ENCODE data around the gene MALSU1.

The MALSU1 gene

DNA sequence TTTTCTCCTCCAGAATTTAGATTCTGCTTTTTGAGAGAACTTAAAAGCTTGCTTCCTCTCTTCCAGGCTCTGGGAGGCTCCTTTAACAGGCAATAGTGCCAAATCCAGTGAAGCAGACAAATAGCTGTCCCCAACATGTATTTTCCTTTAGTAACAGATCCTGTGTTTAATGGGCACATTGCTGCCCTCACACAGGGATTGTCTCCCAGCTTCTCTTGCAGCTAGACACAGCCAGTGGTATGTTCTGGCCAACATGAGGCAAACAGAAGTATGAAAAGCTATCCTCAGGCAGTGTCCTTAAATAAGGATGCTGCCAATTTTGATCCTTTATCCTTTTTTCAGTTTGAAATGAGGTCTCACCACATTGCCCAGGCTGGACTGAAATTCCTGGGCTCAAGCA is 38.2 kb downstream of the MALSU1 start:
- DNase-seq = no peak

DNA sequence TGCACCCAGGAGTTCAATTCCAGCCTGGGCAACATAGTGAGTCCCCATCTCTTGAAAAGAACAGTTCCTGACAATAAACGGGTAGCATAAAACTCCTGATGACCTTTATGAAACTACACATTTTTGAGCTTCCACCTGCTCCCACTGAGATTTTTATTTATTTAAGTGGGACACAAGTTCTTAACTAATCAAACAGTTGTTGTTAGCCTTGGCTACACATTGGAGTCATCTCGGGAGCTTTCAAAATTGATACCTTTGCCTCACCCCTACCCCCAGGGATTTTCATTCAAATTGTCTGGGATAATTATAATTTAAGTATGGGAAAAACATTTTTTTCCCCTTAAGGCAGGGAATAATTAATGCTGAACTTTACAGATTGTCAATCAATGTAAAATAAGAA is 39.3 kb downstream of the MALSU1 start:
- no peak for DNase-seq

DNA sequence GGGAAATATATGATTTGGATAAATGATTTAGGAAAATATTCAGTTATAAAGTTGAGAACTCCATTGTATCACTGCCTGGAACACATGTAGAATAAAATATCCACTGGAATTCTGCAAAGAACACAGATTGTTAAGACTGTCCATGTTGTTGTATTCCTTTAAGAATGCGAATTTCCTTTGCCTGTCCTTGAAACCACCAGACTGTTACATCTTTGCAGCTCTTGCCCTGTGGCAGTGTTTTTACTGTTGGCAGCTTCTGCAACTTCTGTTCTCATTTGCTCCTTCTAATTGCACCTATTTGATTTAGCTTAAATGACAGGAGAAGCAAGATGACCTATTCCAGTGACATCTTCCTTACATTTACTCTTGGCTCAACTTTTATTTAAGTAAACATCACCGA is 39.7 kb downstream of the MALSU1 start:
- DNase-seq = no peak

DNA sequence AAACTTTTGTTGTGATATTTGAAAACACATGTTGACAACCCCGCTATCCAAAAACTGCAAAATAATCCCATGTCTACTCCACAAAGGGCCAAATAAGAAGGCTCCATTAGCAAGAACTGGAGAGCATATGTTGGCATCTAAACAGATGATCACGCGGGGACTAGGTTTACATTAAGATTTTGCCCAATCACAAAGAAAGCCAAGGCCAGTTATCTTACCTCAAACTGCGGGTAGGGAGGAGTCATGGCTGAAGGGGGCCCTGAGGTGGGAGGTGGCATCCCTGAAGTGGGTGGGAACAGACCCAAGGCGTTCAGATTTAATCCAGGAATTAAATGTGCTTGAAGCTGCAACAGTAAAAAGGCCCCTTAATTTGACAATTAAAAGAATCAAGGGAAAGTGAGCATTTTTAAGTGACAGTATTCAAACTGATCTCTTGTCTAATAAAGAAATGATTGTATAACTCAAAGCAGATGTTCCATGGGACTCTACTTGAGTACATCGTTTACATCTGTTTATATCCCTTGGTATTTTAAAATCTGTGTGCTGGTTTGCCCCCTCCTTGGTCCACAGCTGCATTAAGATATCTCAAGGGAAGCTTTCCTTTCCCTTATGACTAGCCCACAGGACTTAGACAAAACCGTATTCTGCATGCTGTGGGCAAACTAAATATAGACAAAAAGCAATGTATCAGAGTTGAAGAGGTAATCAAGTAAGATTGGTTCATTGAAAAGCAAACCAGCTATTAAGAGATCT is 42.9 kb downstream of the MALSU1 start:
- DNase-seq = no peak

DNA sequence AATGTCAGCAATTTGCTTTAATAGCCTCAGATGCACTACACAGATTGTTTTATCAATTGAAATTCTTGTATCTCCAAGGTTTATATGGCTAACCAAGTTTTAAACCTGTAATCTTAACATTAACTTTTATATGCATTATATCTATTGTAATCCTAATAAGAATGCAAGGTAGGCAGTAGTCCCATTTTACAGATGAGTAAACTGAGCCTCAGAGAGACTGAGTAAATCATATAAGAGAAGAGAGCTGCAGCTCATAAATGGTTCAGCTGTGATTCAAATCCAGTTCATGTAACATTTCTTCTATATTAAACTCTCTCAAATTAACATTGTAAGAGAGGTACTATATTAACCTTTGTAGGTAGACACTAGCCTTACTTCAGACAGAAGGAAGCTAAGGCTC is 44.0 kb downstream of the MALSU1 start:
- no peak for DNase-seq

DNA sequence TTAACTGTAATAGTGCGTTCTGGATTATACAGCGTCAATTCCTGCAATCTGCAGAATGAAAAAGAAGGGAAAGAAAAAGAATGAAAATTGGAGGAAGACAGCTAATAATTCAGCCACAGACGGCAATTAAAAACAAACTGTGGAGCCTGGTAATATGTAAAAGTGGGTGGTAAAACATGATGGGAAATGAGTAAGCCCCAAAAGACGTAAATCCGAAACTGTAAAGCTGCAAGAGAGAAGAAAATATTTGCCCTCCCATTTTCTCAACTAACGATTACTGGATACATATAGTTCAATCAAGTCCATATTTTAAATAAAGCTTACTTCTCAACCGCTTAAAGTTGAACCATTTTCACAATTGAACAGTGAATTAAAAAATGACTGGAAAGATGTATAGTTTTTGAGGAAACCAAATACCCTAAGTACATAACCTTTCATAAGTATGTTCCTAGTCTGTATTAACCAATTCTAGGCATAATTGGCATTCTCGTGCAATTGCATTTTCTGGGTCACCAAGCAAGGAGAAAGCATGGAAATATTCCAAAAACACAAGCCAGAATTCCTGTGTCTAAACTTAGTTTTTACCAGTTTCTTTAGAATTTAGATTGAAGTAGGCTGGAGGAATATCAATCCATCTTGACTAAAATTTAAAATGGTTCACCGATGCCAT is 44.8 kb downstream of the MALSU1 start:
- no peak for DNase-seq

DNA sequence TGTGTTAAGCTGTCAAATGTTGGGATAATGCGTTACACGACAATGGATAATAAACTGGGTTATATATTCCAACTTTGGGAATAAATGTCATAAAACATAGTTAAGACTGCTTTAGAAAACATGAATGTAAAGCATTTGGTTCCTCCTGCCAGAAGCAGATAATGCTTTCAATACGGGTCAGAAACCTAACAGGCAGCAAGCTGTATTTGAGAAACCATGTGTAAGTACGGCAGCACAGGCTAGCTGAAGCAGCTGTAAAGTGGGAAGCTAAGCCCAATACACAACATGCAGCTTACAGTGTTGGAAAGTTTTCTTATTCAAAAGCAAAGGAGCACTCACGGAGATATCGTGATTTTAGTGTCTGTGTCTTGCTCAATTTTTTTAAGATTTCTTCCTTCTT is 46.5 kb downstream of the MALSU1 start:
- no peak for DNase-seq

DNA sequence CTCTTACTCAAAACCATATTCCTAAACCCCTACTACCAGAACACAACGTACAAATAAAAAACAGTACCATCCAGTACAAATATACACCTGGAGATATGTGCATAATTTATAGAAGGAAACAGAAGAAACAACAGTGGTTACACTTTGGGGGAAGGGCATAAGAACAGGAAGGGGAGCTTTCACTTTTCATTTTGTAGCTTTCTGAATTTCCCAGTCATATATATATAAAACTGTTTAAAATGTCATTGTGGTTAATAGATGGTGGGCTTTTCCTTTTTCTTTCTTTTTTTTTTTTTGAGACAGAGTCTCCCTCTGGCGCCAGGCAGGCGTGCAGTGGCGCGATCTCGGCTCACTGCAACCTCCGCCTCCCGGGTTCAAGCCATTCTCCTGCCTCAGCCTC is 47.2 kb downstream of the MALSU1 start:
- DNase-seq = no peak

DNA sequence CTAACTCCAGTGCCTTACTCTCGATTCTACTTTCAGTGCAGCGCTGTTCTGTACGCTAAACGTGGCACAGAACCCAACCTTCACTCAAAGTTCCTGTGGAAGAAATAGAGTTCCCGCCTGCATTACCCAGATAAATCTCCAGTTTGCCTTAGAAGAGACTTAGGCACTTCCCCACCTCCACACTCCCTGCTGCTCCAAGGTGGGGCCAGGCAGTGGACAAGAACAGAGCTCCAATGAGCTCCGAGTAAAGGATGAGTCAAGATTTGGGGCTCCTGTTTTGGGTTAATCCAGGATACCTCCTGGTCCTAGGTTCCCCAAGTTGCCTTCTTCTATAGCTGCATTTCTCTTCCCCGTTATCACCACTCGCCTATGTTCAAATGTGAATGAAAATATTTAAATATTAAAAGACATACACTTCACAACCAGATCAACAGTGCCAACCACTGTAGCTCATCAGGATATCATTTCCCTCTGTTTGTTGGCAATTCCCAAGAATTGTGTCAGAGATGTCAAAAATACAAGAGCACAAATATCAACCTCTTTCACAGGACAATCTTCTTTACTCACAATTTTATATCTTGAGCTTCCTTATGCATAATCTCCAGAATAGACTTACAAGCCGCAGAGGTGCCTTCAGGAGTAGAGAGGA is 48.0 kb downstream of the MALSU1 start:
- no peak for DNase-seq

DNA sequence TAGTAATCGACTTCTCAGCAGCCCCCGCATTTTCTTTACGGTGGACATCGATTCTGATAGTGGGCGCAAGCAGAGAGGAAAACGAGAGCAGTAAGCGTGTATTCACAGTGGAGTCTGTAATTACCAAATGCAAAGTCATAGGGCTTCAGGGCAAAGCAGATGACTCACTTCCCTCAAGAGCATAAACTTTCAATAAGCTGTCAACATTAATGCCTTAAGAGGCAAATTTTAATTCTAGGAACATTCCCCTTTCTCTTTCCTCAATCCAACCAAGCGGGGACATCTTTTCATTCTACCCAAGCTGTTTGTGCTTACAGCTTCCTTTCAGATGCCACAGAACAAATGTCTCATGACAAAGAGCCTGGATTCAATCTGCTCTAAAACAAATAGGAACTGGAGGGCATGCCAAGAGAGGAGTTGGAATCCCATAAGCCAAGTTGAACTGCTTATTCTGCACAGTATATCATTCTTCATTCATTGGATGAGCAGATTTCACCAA is 48.6 kb downstream of the MALSU1 start:
- DNase-seq = no peak

DNA sequence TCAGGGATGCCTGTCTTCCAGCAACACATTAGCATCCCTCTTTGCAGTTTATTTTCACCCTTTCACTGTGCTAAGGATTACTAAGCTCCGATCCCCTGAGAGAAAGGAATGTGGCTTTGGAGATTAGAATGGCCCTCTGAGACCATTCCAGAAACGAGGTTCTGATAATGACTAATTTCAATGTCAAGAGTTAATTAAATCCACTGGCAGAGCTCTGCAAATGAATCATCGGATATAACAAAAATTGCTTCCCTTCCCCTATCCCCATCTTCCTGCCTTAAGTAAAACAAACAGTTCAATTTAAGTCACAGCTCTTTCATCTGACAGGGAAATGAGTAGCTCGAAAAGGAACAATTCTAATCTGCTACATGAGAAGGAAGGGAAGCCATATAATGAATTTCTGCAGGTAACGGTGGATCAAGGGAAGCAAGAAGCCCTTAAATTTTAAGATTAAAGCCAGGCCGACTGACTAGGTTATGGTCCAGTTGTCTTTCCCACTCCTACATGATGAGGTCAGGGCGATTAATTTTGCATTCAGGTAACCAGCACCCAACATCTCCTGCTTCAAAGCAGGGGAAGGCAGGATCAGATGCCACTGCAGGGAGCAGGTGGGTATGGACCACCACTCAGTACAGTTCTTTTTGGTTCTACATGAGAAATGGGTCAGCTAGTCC is 50.5 kb downstream of the MALSU1 start:
- no peak for DNase-seq

DNA sequence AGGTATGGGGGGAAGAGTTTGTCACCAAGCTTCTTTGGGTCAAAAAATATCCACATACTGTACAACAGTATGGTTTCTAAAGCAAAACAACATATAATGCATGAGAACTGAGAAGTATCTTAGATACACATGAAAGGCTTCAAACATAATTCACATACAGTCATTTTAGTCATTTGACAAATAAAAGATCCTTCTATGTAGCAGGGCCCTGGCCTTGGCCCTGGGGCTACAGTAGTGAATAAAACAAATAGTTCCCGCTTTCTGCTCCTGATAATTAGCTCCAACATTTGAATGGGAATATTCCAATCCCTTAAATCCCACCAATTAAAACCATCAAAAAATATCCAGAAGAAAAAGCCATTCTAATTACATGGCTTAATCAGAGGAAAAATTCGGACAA is 51.3 kb downstream of the MALSU1 start:
- no peak for DNase-seq

DNA sequence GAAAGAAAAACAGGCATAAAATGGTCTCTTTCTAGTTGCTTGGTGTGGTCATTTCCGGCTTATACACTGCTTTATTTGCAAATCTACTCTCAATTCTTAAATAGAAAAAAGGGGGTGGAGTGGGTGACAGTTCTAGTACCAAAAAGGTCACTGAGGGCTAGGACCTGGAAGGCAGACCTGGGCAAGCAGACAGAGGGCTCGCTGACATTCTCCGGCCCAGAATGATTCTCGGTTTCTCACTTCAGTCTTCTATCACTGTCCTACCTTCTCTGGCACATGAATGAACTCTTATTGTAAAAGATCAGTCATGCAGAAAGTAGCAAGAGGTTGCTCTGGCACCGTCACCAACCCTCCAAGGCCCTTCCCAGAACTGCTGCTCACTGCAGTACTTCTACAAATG is 54.0 kb downstream of the MALSU1 start:
- no peak for DNase-seq

DNA sequence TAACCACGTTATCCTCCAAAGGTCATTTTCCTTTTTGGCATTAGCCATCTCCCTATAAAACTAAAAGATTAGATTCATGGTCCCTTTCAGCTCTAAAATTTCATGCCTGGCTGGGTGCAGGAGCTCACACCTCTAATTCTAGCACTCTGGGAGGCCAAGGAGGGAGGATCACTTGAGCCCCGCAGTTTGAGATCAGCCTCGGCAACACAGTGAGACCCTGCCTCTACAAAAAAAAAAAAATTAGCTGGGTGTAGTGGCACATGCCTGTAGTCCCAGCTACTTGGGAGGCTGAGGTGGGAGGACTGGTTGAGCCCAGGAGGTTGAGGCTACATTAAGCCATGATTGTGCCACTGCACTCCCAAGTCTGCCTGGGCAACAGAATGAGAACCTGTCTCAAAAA is 57.0 kb downstream of the MALSU1 start:
- no peak for DNase-seq

DNA sequence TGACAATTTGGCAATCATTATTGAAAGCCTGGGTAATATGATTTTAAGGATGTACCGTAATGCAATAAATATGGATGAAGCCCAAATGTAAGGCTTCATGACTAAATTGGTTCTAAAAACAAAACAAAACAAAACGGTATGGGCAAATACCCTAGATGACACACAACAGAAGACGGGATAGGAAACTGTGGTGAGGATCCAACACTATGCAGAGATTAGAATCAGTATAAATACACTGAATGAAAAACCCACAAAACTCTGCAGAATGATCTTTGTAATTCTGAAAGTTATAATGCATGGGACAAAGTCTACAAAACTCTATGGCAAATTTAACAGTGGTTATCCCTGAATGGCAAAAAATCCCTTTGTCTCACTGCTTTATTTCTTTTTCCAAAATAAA is 57.6 kb downstream of the MALSU1 start:
- DNase-seq = no peak

DNA sequence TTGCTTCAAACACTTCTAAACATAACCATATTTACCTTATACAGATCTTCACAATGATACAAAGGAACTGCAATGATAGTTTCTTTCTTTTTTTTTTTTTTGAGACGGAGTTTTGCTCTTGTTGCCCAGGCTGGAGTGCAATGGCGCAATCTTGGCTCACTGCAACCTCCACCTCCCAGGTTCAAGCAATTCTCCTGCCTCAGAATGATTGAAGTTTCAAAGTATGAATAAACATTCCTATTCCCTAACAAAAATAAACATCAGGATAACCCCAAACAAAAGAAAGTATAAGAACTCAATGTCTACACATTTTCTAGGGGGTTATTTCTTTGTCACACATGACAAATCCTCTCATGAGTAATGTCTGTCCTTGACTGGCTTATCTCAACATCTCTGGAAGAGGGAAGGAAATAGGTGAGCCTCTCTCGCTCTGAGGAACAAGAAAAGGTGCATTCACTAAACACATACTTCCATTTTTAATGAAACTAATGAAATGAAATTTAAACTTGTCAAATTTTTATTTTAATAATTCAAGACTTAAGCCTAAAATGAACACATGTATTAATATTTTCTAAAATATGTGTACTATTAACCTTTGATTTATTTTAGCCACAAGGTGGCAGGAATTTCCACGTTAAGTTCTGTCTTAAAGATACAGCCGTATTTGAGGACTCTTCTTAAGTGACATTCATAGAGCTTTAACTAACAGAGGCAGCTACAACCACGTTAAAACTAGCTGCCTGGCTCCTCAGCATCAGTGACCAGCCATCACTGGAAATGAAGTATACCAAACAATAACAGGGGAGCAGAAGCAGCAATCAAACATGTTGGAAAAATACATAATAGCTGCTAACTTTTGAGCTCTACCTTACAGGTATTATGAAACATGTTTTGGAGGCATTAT is 58.3 kb downstream of the MALSU1 start:
- no peak for DNase-seq

DNA sequence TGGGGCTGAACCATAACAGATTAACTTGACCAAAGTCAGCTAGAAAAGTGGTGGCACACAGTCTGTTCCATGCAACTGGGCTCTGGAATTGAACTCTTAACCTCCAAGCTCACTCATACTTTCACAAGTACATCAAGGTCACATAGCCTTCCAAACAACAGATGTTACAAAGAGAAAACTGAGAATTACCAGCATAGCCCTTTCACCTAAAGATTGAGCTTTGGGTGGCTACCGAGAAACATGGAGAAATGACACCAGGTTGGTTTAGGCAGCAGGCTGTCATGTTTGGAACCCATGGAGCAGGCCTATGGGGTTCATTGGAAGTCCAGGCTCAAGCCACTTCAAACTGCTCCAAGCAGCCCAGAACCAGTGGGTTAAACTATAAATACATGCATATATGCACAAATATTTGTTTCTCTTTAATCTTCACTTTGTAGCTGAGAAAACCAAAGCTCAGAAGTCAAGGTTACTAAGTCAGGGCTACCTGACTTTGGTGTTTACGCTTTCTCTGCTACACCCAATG is 59.1 kb downstream of the MALSU1 start:
- no peak for DNase-seq

Data from stimulated activated CD4-positive, alpha-beta T cell treated with anti-CD3 and anti-CD28 coated beads, Interleukin-2, amount 100 ng/mL, for 24 hours (primary cell).